ENCODE data around the gene SFXN3. TPM values are rescaled to one million over a fixed set of nuclear protein-coding genes. Genes with fewer than 3 reads are reported as not detected.

SFXN3 gene
- total and polyA plus RNA-seq, 2 of the 13 experiments (the other 11 are each of a cell fraction or from before 2014, with no cell fraction given): 16.8 to 71.5 TPM

DNA sequence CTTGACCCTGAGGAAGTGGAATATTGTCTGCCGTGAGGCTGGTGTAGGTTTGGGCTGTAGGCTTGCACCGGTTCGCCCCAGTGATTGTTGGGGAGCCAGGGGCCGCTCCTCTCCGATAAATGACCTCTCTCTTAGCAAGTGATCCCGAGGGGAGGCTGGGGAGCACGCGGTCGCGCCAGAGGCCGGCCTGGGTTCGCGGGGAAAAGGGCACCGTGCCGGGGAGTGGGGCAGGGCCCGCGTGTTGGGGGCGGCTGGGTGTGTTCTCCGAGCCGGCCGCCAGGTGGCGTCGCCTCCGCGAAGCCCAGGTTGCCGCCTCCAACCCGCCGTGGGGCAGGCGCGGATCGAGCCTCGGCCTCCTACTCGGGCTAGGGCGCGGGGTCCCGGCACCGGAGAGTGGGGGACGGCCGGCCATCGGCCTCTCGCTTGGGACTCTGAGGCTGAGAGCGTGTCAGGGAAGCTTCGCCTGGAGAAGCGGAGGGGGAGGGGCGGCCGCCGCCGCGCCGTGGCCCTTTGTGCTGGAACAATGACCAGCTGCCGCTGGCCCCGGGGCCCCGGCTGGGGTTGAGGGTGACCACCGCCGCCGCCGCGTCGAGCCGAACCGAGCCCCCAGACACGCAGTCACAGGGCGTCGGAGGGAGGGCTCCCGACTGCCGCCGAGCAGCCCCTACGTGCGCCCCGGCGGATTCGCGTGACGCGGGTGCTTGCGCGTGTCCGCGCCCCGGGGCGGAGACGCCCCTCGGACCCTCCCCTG lies 31.9 kb upstream of the SFXN3 start (continued):
- TF ChIP-seq ZNF253 (CRISPR knock-in tag; IDR thresholded peaks at IDR 0.05; ENCODE audit: borderline replicate concordance): no peak
- TF ChIP-seq ZFP36L2 (CRISPR knock-in tag; IDR thresholded peaks at IDR 0.05): no peak
- no peak for TF ChIP-seq ZNF629 (CRISPR knock-in tag; conservative IDR thresholded peaks at IDR 0.05)
- TF ChIP-seq ZNF432 (CRISPR knock-in tag; IDR thresholded peaks at IDR 0.05; ENCODE audit: borderline replicate concordance): no peak
- no peak for TF ChIP-seq GATAD2A (CRISPR knock-in tag; IDR thresholded peaks at IDR 0.05)
- no peak for TF ChIP-seq ZNF878 (CRISPR knock-in tag; IDR thresholded peaks at IDR 0.05)
- no peak for TF ChIP-seq MZF1 (CRISPR knock-in tag; IDR thresholded peaks at IDR 0.05; ENCODE audit: borderline replicate concordance)
- TF ChIP-seq ZBTB37 (CRISPR knock-in tag; IDR thresholded peaks at IDR 0.05): no peak
- 0 out of 2 replicates have a peak, but pooled peaks have one; percentile 86 for TF ChIP-seq EEA1 (CRISPR knock-in tag; IDR thresholded peaks at IDR 0.05; ENCODE audit: borderline replicate concordance)
- no peak for TF ChIP-seq ZNF234 (CRISPR knock-in tag; conservative IDR thresholded peaks at IDR 0.05)
- TF ChIP-seq ZNF782 (CRISPR knock-in tag; IDR thresholded peaks at IDR 0.05; ENCODE audit: borderline replicate concordance): peak; percentile 82; the same call in 1 of the 2 replicates
- peak; percentile 52 for TF ChIP-seq MED8 (CRISPR knock-in tag; IDR thresholded peaks at IDR 0.05; ENCODE audit: insufficient replicate concordance)
- no peak for TF ChIP-seq PRMT3 (CRISPR knock-in tag; IDR thresholded peaks at IDR 0.05; ENCODE audit: borderline replicate concordance, low read depth)
- TF ChIP-seq GLMP (CRISPR knock-in tag; IDR thresholded peaks at IDR 0.05; ENCODE audit: borderline replicate concordance): no peak
- TF ChIP-seq, protein P1, sequence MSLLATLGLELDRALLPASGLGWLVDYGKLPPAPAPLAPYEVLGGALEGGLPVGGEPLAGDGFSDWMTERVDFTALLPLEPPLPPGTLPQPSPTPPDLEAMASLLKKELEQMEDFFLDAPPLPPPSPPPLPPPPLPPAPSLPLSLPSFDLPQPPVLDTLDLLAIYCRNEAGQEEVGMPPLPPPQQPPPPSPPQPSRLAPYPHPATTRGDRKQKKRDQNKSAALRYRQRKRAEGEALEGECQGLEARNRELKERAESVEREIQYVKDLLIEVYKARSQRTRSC (CRISPR knock-in tag; IDR thresholded peaks at IDR 0.05; ENCODE audit: low read depth): 0 out of 2 replicates have a peak, but pooled peaks have one; percentile 57
- peak; percentile 17; the same call in 1 of the 2 replicates for TF ChIP-seq HOMEZ (CRISPR knock-in tag; IDR thresholded peaks at IDR 0.05; ENCODE audit: low read depth)
- TF ChIP-seq ZNF17 (CRISPR knock-in tag; IDR thresholded peaks at IDR 0.05): no peak
- peak; percentile 44; the same call in 1 of the 2 replicates for TF ChIP-seq AFF4 (CRISPR knock-in tag; IDR thresholded peaks at IDR 0.05)
- peak; percentile 67 for TF ChIP-seq ZNF501 (CRISPR knock-in tag; IDR thresholded peaks at IDR 0.05)
- TF ChIP-seq ESRRA (CRISPR knock-in tag; IDR thresholded peaks at IDR 0.05; ENCODE audit: low read depth): peak; percentile 60; the same call in 1 of the 2 replicates
- no peak for TF ChIP-seq MTF2 (CRISPR knock-in tag; IDR thresholded peaks at IDR 0.05; ENCODE audit: borderline replicate concordance)
